IMR-90 (cell line): ENCODE data around the gene SERPINA6. TPM values are rescaled to one million over a fixed set of nuclear protein-coding genes. Genes with fewer than 3 reads are reported as not detected.
"Not testable (repeated sequence)": the region's sequence is repeated elsewhere in the genome, so short reads cannot be mapped to it uniquely, and the experiment has no call there.

Experiments used
- ATAC-seq: fragments of 200-7000 bp; cut with Tn5 transposase; 2 replicates; pipeline ENCODE4 v1.9.1; 2020; ENCODE audit warnings: low read depth, mild to moderate bottlenecking, moderate library complexity
- BruUV-seq: library from RNA; stranded (reverse); fragments of 400-500 nt; replicated peaks from 2 replicates; lab custom pipeline; 2021; lab: Mats Ljungman, UMichigan
- CTCF ChIA-PET: fragments of 300-600 bp; formaldehyde crosslinking; extraction: SDS; loops from one replicate; lab custom pipeline; 2021; ENCODE audit warnings: antibody characterized with exemption; lab: Yijun Ruan, JAX
- POLR2A ChIA-PET: fragments of 300-600 bp; sonication (Branson Sonifier 250); formaldehyde crosslinking; loops from one replicate; lab custom pipeline; 2022; ENCODE audit warnings: antibody characterized with exemption; ENCODE audit not compliant: unreplicated experiment; lab: Charles Lee
- DNase-seq: peaks from one replicate; pipeline ENCODE4 v3.0.0; 2013
- H2AFZ ChIP-seq: replicated peaks from 2 replicates; pipeline ENCODE3; 2013; ENCODE audit warnings: low read length, mild to moderate bottlenecking; ENCODE audit not compliant: poor library complexity
- H2AK5ac ChIP-seq: 2 replicates; pipeline ENCODE4 v1.6.1; 2013; ENCODE audit warnings: low read depth, low read length, inconsistent platforms
- H2AK9ac ChIP-seq: replicated peaks from 2 replicates; pipeline ENCODE3; 2013; ENCODE audit warnings: mild to moderate bottlenecking, low read depth, low read length, moderate library complexity; ENCODE audit not compliant: poor library complexity
- H2BK120ac ChIP-seq: 2 replicates; pipeline ENCODE4 v1.6.1; 2013; ENCODE audit warnings: low read depth, low read length, inconsistent platforms
- H2BK15ac ChIP-seq: 3 replicates; pipeline ENCODE4 v1.6.1; 2013; ENCODE audit warnings: low read depth, low read length, inconsistent platforms
- H2BK20ac ChIP-seq: 2 replicates; pipeline ENCODE4 v1.6.1; 2013; ENCODE audit warnings: low read depth, mild to moderate bottlenecking, inconsistent platforms, low read length, moderate library complexity
- H2BK5ac ChIP-seq: 2 replicates; pipeline ENCODE4 v1.6.1; 2013; ENCODE audit warnings: mild to moderate bottlenecking, low read depth, low read length, inconsistent platforms; ENCODE audit not compliant: poor library complexity, severe bottlenecking
- H3K14ac ChIP-seq: replicated peaks from 2 replicates; pipeline ENCODE4 v1.6.1; 2013; ENCODE audit warnings: low read depth, low read length, inconsistent platforms
- H3K18ac ChIP-seq: 2 replicates; pipeline ENCODE4 v1.6.1; 2013; ENCODE audit warnings: low read depth, low read length, control low read depth
- H3K23ac ChIP-seq: 2 replicates; pipeline ENCODE4 v1.6.1; 2013; ENCODE audit warnings: low read depth, low read length, inconsistent platforms
- H3K27ac ChIP-seq: 2 replicates; pipeline ENCODE4 v1.5.1; 2013; ENCODE audit warnings: mild to moderate bottlenecking, control low read depth, low read length; ENCODE audit not compliant: insufficient read depth
- H3K27me3 ChIP-seq: 2 replicates; pipeline ENCODE4 v1.6.1; 2013; ENCODE audit warnings: low read length; ENCODE audit not compliant: control insufficient read depth, insufficient read depth
- H3K36me3 ChIP-seq: 2 replicates; pipeline ENCODE4 v1.6.1; 2013; ENCODE audit warnings: low read length, mixed read lengths; ENCODE audit not compliant: control insufficient read depth, insufficient read depth
- H3K4ac ChIP-seq: 2 replicates; pipeline ENCODE4 v1.6.1; 2013; ENCODE audit warnings: low read depth, low read length, inconsistent platforms
- H3K4me1 ChIP-seq: 2 replicates; pipeline ENCODE4 v1.6.1; 2013; ENCODE audit warnings: low read length, mixed read lengths; ENCODE audit not compliant: control insufficient read depth, insufficient read depth
- H3K4me2 ChIP-seq: 2 replicates; pipeline ENCODE4 v1.6.1; 2013; ENCODE audit warnings: low read depth, mild to moderate bottlenecking, control low read depth, low read length, moderate library complexity
- H3K4me3 ChIP-seq: 2 replicates; pipeline ENCODE4 v1.5.1; 2013; ENCODE audit warnings: low read depth, mild to moderate bottlenecking, control low read depth, low read length, moderate library complexity; ENCODE audit not compliant: insufficient read depth
- H3K56ac ChIP-seq: 2 replicates; pipeline ENCODE4 v1.6.1; 2013; ENCODE audit warnings: low read length, inconsistent platforms; ENCODE audit not compliant: insufficient read depth; ENCODE audit errors: extremely low read depth
- H3K79me1 ChIP-seq, 2 experiments: 2 replicates each; pipeline ENCODE4 v1.6.1; 2013; ENCODE audit warnings: low read length in 2 of 2, inconsistent platforms in 1 of 2, low read depth in 1 of 2
- H3K9ac ChIP-seq: 2 replicates; pipeline ENCODE4 v1.6.1; 2013; ENCODE audit warnings: low read depth, low read length, control low read depth
- H3K9me1 ChIP-seq: 2 replicates; pipeline ENCODE4 v1.6.1; 2013; ENCODE audit warnings: low read length, inconsistent platforms; ENCODE audit not compliant: insufficient read depth
- H3K9me3 ChIP-seq: 2 replicates; pipeline ENCODE4 v1.6.1; 2013; ENCODE audit warnings: low read length; ENCODE audit not compliant: control insufficient read depth, insufficient read depth
- H4K20me1 ChIP-seq: 2 replicates; pipeline ENCODE4 v1.6.1; 2013; ENCODE audit warnings: low read length, inconsistent platforms; ENCODE audit not compliant: insufficient read depth
- H4K5ac ChIP-seq: 2 replicates; pipeline ENCODE4 v1.6.1; 2013; ENCODE audit warnings: mild to moderate bottlenecking, low read depth, low read length, control low read depth
- H4K8ac ChIP-seq, 2 experiments: 2 replicates each; pipeline ENCODE4 v1.6.1; 2013; ENCODE audit warnings: low read depth in 2 of 2, low read length in 2 of 2, control low read depth in 1 of 2, inconsistent platforms in 1 of 2
- H4K91ac ChIP-seq: 2 replicates; pipeline ENCODE4 v1.6.1; 2013; ENCODE audit warnings: low read depth, low read length, inconsistent platforms; ENCODE audit not compliant: insufficient read depth
- WGBS, 2 experiments: methylation state at CpG; one replicate each; pipeline versions ENCODE4 v1.1.5 to v1.1.7; 2013; ENCODE audit warnings: missing lambda C conversion rate in 2 of 2; ENCODE audit not compliant: insufficient read length in 1 of 2; ENCODE audit errors: extremely low coverage in 2 of 2; 5-methylcytosine and 5-hydroxymethylcytosine counted together
- dilution Hi-C: fragments of 300-500 bp; cut with HindIII; formaldehyde crosslinking; loops from one replicate; pipeline ENCODE4 v1.14.3; 2018; ENCODE audit warnings: low sequenced_read_pairs; ENCODE audit not compliant: unreplicated experiment
- in situ Hi-C: fragments of 300-500 bp; cut with MboI; formaldehyde crosslinking; loops from 3 replicates; pipeline ENCODE4 v1.14.3; 2019; ENCODE audit warnings: low sequenced_read_pairs, inconsistent platforms, mixed read lengths
- intact Hi-C: fragments of 100-400 bp; cut with micrococcal nuclease; formaldehyde crosslinking; loops from 2 replicates; pipeline ENCODE4 v1.10.0; 2022
- polyA plus RNA-seq, 3 experiments: library from polyadenylated mRNA; depleted of rRNA; stranded (reverse); fragments of >200 nt; gene quantifications; 2 replicates each; pipeline ENCODE4 v1.2.3, GENCODE V29; 2012; ENCODE audit warnings: low replicate concordance in 1 of 3
- total RNA-seq: library from RNA; depleted of rRNA; stranded (reverse); fragments of >200 nt; gene quantifications from 2 replicates; pipeline ENCODE4 v1.2.3, GENCODE V29; 2012; rRNA removed

Gene SERPINA6
- total and polyA plus RNA-seq, 2 of the 4 experiments (the other 2 are of a cell fraction), result not detected

DNA sequence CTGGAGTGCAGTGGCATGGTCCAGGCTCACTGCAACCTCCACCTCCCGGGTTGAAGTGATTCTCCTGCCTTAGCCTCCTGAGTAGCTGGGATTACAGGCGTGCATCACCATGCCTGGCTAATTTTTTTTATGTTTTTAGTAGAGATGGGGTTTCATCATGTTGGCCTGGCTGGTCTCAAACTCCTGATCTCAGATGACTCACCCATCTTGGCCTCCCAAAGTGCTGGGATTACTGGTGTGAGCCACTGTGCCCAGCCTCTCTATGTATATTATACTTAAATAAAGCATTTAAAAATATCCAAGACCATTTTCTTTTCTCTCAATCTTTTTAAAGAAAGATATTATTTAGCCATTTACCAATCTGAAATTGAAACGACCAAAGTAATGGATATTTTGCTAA, 58.9 kb downstream of the SERPINA6 start:
- H3K36me3 ChIP-seq, ATAC-seq, H3K4me1 ChIP-seq, H3K56ac ChIP-seq, H2BK120ac ChIP-seq, H3K4me3 ChIP-seq, H4K20me1 ChIP-seq, H4K8ac ChIP-seq, H2BK20ac ChIP-seq, H4K5ac ChIP-seq, H3K9ac ChIP-seq, BruUV-seq, H2AFZ ChIP-seq, intact Hi-C loops, H3K23ac ChIP-seq, H3K79me1 ChIP-seq, DNase-seq, in situ Hi-C loops, H3K27me3 ChIP-seq, POLR2A ChIA-PET, H3K9me1 ChIP-seq, H3K4ac ChIP-seq, H3K14ac ChIP-seq, H3K4me2 ChIP-seq, dilution Hi-C loops, H2BK5ac ChIP-seq, H4K91ac ChIP-seq, H2AK9ac ChIP-seq, H3K18ac ChIP-seq, H3K27ac ChIP-seq, H2BK15ac ChIP-seq, CTCF ChIA-PET, H2AK5ac ChIP-seq, H3K9me3 ChIP-seq: not testable (repeated sequence)
- no CpG with 5 or more reads among the region's 3 CpGs for WGBS, 2 experiments

Other genes starting within 250 kb of the SERPINA6 start
- gene DDX24, start 242.1 kb downstream of the SERPINA6 start, total RNA-seq, result 152 and 155 TPM in 2 replicates
- 126 and 134 TPM in 2 replicates for gene DDX24, start 242.1 kb downstream of the SERPINA6 start, polyA plus RNA-seq (2012; rRNA removed)
- 10.8 and 13.3 TPM in 2 replicates for gene IFI27L1, start 242.0 kb downstream of the SERPINA6 start, total RNA-seq
- 22.5 and 24.3 TPM in 2 replicates for gene IFI27L1, start 242.0 kb downstream of the SERPINA6 start, polyA plus RNA-seq (2012; rRNA removed)
- gene IFI27, start 212.6 kb downstream of the SERPINA6 start, total RNA-seq, result under 0.01 TPM in 1 of 2 replicates, not detected in the other
- gene IFI27, start 212.6 kb downstream of the SERPINA6 start, polyA plus RNA-seq (2012; rRNA removed), result 0.60 and 1.2 TPM in 2 replicates
- 43.0 and 111 TPM in 2 replicates for gene IFI27L2, start 193.7 kb downstream of the SERPINA6 start, total RNA-seq
- 187 and 261 TPM in 2 replicates for gene IFI27L2, start 193.7 kb downstream of the SERPINA6 start, polyA plus RNA-seq (2012; rRNA removed)
- 0.36 and 0.56 TPM in 2 replicates for gene PPP4R4, start 149.0 kb downstream of the SERPINA6 start, total RNA-seq
- 0.13 and 0.17 TPM in 2 replicates for gene PPP4R4, start 149.0 kb downstream of the SERPINA6 start, polyA plus RNA-seq (2012; rRNA removed)
- not detected in 2 replicates for gene SERPINA10, start 30.1 kb downstream of the SERPINA6 start, total RNA-seq
- not detected in 2 replicates for gene SERPINA10, start 30.1 kb downstream of the SERPINA6 start, polyA plus RNA-seq (2012; rRNA removed)
- gene SERPINA2, start 43.4 kb upstream of the SERPINA6 start, total RNA-seq, result not detected in 2 replicates
- not detected in 2 replicates for gene SERPINA2, start 43.4 kb upstream of the SERPINA6 start, polyA plus RNA-seq (2012; rRNA removed)
- 0.54 and 0.56 TPM in 2 replicates for gene SERPINA1, start 65.3 kb upstream of the SERPINA6 start, total RNA-seq
- gene SERPINA1, start 65.3 kb upstream of the SERPINA6 start, polyA plus RNA-seq (2012; rRNA removed), result 1.2 and 1.4 TPM in 2 replicates
- not detected in 2 replicates for gene SERPINA11, start 129.5 kb upstream of the SERPINA6 start, total RNA-seq
- not detected in 2 replicates for gene SERPINA11, start 129.5 kb upstream of the SERPINA6 start, polyA plus RNA-seq (2012; rRNA removed)
- gene SERPINA9, start 152.9 kb upstream of the SERPINA6 start, total RNA-seq, result under 0.01 and 0.18 TPM in 2 replicates
- gene SERPINA9, start 152.9 kb upstream of the SERPINA6 start, polyA plus RNA-seq (2012; rRNA removed), result 0.09 and 0.11 TPM in 2 replicates
- not detected in 2 replicates for gene SERPINA12, start 186.1 kb upstream of the SERPINA6 start, total RNA-seq
- gene SERPINA12, start 186.1 kb upstream of the SERPINA6 start, polyA plus RNA-seq (2012; rRNA removed), result not detected in 2 replicates
- not detected in 2 replicates for gene SERPINA4, start 238.1 kb upstream of the SERPINA6 start, total RNA-seq
- not detected in 2 replicates for gene SERPINA4, start 238.1 kb upstream of the SERPINA6 start, polyA plus RNA-seq (2012; rRNA removed)